Astrocyte of the cerebellum (primary cell): ENCODE results near the gene MYOF.

Source experiments
- DNase-seq: peaks from one replicate; pipeline ENCODE4 v3.0.0-alpha.2; 2011; ENCODE audit warnings: low read depth
- H3K4me3 ChIP-seq: 2 replicates; pipeline ENCODE4 v1.5.1; 2011; ENCODE audit warnings: mild to moderate bottlenecking, low read depth, low read length, moderate library complexity
- in situ Hi-C: cut with HindIII; loops from 2 replicates; pipeline ENCODE4 v1.10.0; 2017; ENCODE audit warnings: low sequenced_read_pairs
- TF ChIP-seq, protein P1 (sequence below): IDR thresholded peaks from 2 replicates; pipeline ENCODE4 v1.5.1; 2012; ENCODE audit warnings: low read length, low read depth, moderate library complexity, mild to moderate bottlenecking; ENCODE audit errors: missing control alignments

The MYOF gene

GRCh38 chr10:93378997-93379730 lies 103.0 kb downstream of the MYOF start:
- DNase-seq: no peak
- no peak overlapping the region for H3K4me3 ChIP-seq
- TF ChIP-seq, protein P1, sequence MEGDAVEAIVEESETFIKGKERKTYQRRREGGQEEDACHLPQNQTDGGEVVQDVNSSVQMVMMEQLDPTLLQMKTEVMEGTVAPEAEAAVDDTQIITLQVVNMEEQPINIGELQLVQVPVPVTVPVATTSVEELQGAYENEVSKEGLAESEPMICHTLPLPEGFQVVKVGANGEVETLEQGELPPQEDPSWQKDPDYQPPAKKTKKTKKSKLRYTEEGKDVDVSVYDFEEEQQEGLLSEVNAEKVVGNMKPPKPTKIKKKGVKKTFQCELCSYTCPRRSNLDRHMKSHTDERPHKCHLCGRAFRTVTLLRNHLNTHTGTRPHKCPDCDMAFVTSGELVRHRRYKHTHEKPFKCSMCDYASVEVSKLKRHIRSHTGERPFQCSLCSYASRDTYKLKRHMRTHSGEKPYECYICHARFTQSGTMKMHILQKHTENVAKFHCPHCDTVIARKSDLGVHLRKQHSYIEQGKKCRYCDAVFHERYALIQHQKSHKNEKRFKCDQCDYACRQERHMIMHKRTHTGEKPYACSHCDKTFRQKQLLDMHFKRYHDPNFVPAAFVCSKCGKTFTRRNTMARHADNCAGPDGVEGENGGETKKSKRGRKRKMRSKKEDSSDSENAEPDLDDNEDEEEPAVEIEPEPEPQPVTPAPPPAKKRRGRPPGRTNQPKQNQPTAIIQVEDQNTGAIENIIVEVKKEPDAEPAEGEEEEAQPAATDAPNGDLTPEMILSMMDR: no peak
- in situ Hi-C loops: no loop called here

GRCh38 chr10:93378039-93378438 lies 104.1 kb downstream of the MYOF start:
- TF ChIP-seq, protein P1: no peak
- in situ Hi-C loops: no loop called here
- DNase-seq: no peak
- H3K4me3 ChIP-seq: no peak overlapping the region

- in situ Hi-C loops: no loop called here
- no peak overlapping the region for H3K4me3 ChIP-seq
- peak; percentile 84 for DNase-seq
- TF ChIP-seq, protein P1: peak; percentile 87
Observed at GRCh38 chr10:93376372-93377293, 105.5 kb downstream of the MYOF start.

GRCh38 chr10:93370961-93371360 lies 111.2 kb downstream of the MYOF start:
- H3K4me3 ChIP-seq: no peak overlapping the region
- TF ChIP-seq, protein P1: no peak
- no peak for DNase-seq
- in situ Hi-C loops: no loop called here

DNA sequence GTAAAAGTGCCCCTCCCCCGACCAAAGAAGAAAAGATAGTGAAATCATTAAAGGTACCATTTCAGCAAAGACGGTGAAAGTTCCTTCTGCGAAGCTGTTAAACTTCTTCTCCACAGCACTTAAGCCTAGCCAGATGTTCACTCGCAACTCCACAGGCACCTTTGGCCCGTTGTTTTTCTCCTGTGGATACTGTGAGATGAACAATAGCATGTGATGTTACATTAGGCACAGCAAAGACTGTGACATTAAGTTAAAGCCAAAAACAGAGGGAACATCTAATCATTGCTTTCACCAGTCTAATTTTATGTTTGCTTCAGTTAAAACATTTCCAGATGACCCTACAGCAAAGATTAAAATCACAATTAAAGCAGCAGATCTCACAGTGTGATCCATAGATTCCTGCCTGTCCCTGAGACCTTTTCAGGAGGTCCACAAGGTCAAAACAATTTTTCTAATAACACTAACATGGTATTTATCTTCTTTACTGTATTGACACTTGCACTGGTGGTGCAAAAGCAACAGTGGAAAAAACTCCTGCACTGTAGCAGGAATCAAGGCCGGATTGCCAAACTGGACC lies 112.5 kb downstream of the MYOF start:
- no peak overlapping the region for H3K4me3 ChIP-seq
- TF ChIP-seq, protein P1: no peak
- no peak for DNase-seq
- in situ Hi-C loops: no loop called here

GRCh38 chr10:93368210-93368609 lies 113.9 kb downstream of the MYOF start:
- no peak overlapping the region for H3K4me3 ChIP-seq
- in situ Hi-C loops: no loop called here
- no peak for DNase-seq
- TF ChIP-seq, protein P1: no peak
